Spinal cord (tissue), 10 donors: ENCODE measurements around the gene HSPH1. TPM values are rescaled to one million over a fixed set of nuclear protein-coding genes. Genes with fewer than 3 reads are reported as not detected.

Source experiments
- DNase-seq, 6 donors: peaks; one replicate each; pipeline versions ENCODE4 v3.0.0 to v3.0.0-alpha.2; 2013 to 2015; ENCODE audit warnings: low spot score in 6 of 6, low read depth in 4 of 6
- H3K27ac ChIP-seq: one replicate; pipeline ENCODE4 v1.5.1; 2013; ENCODE audit warnings: low read depth, low read length, control low read depth
- H3K27me3 ChIP-seq: one replicate; pipeline ENCODE4 v1.6.1; 2013; ENCODE audit warnings: low read length; ENCODE audit not compliant: control insufficient read depth, insufficient read depth
- H3K36me3 ChIP-seq: one replicate; pipeline ENCODE4 v1.6.1; 2013; ENCODE audit warnings: low read length; ENCODE audit not compliant: control insufficient read depth, insufficient read depth
- H3K4me1 ChIP-seq: one replicate; pipeline ENCODE4 v1.6.1; 2013; ENCODE audit warnings: low read length; ENCODE audit not compliant: control insufficient read depth, insufficient read depth
- H3K4me3 ChIP-seq: one replicate; pipeline ENCODE4 v1.5.1; 2013; ENCODE audit warnings: low read depth, low read length, control low read depth
- H3K9me3 ChIP-seq: one replicate; pipeline ENCODE4 v1.6.1; 2013; ENCODE audit warnings: low read length; ENCODE audit not compliant: control insufficient read depth, insufficient read depth
- WGBS: methylation state at CpG from one replicate; pipeline ENCODE4 v1.1.5; 2013; ENCODE audit warnings: missing lambda C conversion rate; ENCODE audit not compliant: insufficient coverage; 5-methylcytosine and 5-hydroxymethylcytosine counted together
- polyA plus RNA-seq, 2 donors: library from polyadenylated mRNA; unstranded; fragments of 120-200 nt; gene quantifications; one replicate each; pipeline ENCODE4 v1.2.1, GENCODE V29; 2013; ENCODE audit not compliant: insufficient read length in 2 of 2
- total RNA-seq, 2 donors: library from RNA; depleted of rRNA in 1 of 2; stranded (reverse); fragments of 120-200 nt in 1 of 2; fragments of >200 nt in 1 of 2; gene quantifications; one replicate each; pipeline versions ENCODE4 v1.2.3 to v1.2.4, GENCODE V29; 2013 to 2014
- donor health status: healthy.

The HSPH1 gene
- total and polyA plus RNA-seq, 4 donors, result 77.2 to 182 (median 158) TPM

DNA sequence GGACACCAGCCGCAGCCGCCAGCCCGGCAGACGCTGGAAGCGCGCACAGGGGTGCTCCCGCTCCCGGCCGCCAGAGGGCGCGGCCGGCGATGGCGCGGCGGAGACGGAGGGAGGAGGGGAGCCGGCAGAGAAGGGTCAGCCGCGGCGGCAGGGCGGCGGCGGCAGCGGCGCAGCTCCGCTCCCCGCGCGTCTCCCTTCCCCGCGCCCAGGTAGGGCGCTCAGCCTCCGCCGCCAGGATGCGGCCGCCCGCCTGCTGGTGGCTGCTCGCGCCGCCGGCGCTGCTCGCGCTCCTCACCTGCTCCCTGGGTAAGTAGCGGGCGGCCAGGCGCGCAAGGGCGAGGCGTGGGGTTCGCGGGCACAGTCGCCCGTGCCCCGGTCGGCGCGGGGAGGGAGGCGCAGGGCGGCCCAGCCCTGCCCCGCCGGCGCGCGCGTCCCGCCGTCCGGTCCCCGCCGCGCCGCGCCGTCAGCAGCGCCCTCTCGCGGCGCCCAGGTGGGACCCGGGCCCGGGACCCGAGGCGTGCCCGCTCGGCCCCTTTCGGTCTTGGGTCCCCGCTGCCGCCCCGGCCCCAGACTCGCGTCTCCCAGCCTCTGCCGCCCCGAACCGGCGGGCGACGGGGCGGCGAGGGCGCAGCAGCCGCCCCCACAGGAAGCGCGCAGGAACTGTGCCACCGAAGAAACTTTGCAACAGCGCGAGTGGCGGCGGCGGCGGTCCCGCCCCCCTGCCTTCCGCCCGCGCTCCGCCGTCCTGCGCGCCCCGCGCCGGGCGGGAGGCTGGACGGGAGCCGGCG, 38.3 kb upstream of the HSPH1 start, which contains the start of gene B3GLCT:
TSS of gene B3GLCT (plus strand) at position 127 of the 788 bp plus-strand sequence. CDS start at position 237, 110 bp downstream.
- peak in 3 of 6 donors; percentile 67 to 92 (median 89) for DNase-seq
- peak within 1 kb of the TSS; percentile 40 for H3K27ac ChIP-seq
- H3K4me1 ChIP-seq, result peaks cover 13% of the 10 kb centered on the region
- WGBS, result under 1% methylated on average over 126 of the region's 126 CpGs
- H3K27me3 ChIP-seq, result peaks cover 2% of the 10 kb centered on the region
- no peaks in the 10 kb centered on the region for H3K9me3 ChIP-seq
- no peaks in the 10 kb centered on the region for H3K36me3 ChIP-seq
- peak within 1 kb of the TSS; percentile 52 for H3K4me3 ChIP-seq

DNA sequence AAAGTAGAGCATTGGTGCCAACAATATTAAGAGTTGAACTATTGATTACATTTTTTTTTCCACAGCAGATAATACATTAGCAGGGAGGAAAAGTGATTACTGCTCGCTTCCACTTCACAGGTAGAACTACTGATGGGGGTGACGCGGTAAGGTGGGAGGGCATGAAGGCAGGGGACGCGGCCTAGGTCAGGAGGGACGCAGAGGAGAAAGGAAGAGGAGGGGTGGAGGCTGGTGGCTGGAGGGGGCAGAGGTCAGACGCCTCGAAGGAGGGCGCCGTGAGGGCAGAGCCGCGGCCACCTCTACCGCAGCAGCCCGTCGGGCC, 37.8 kb upstream of the HSPH1 start:
- DNase-seq, result no peak
- H3K9me3 ChIP-seq, result no peaks in the 10 kb centered on the region
- peaks cover 13% of the 10 kb centered on the region for H3K4me1 ChIP-seq
- peaks cover 2% of the 10 kb centered on the region for H3K27me3 ChIP-seq
- H3K4me3 ChIP-seq, result peak overlapping the region; percentile 4
- H3K27ac ChIP-seq, result no peak overlapping the region
- WGBS, result 12% methylated on average over 15 of the region's 15 CpGs
- no peaks in the 10 kb centered on the region for H3K36me3 ChIP-seq

DNA sequence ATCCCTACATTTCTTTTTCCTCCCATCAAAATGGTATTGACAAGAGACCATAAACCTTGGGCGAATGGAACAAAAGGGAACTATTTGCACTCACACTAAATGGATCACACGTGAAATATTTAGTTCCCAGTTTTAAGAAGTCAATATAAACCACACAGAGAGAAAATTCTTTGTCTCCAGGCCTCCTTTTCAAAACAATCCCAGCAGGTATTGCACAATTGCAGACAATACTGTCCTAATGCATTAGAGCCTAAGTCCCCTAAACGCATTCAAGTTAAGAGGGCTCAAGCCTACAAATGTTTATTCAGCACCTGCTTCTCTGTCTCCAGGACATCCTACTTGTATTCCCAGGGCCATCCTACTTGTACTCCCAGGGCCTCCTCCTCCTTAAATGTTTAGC, 36.8 kb upstream of the HSPH1 start:
- WGBS, result 89% methylated on average over 3 of the region's 3 CpGs
- no peak overlapping the region for H3K4me3 ChIP-seq
- peaks cover 9% of the 10 kb centered on the region for H3K4me1 ChIP-seq
- H3K27ac ChIP-seq, result no peak overlapping the region
- no peak for DNase-seq
- H3K27me3 ChIP-seq, result peaks cover 2% of the 10 kb centered on the region
- no peaks in the 10 kb centered on the region for H3K9me3 ChIP-seq
- no peaks in the 10 kb centered on the region for H3K36me3 ChIP-seq

DNA sequence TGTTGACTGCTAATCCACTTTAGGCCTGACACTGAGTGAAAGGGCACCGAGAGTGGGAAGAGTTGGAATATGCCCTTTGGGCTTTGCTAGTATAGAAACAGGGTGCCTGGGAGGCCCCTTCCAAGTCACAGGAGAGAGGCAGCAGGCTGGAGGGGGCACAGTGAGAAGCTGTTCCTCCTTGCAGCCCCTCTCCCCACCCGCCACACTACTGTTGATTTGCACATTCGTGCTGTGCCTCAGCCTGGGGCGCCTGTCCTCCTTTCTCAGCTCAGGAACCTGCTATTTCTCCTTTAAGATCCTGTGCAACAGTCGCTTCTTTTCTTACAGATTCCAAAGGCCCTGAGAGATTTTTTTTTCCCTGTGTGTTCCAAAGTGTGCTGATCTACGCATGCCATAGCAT, 35.3 kb upstream of the HSPH1 start:
- Histone ChIP-seq H3K4me1 (peaks cover 6% of the 10 kb centered on the region), H3K27me3 (peaks cover 2% of the 10 kb centered on the region), H3K9me3 (no peaks in the 10 kb centered on the region), H3K36me3 (no peaks in the 10 kb centered on the region), H3K4me3 (no peak overlapping the region), H3K27ac (no peak overlapping the region)
- 85% methylated on average over 4 of the region's 6 CpGs for WGBS
- DNase-seq, result no peak

DNA sequence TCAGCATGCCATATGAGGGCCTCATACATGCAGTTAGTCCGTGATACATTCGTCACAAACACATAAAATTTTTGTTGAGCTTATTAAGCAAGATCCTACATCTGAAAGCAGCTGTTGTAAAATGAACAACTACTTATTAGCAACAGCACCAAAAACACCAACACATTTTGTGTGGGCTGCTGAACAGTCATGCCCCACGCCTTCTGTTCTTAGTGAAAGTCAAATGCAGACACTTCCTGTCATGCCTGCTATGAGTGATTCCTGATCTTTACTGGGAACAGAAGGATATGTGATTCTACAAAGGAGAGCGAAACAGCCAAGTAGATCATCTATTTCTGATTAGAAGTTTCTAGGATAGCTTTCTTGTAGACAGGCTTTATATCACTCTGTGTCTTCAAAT, 33.9 kb upstream of the HSPH1 start:
- Histone ChIP-seq H3K4me1 (peaks cover 5% of the 10 kb centered on the region), H3K4me3 (no peak overlapping the region), H3K9me3 (no peaks in the 10 kb centered on the region), H3K27me3 (peaks cover 2% of the 10 kb centered on the region), H3K27ac (no peak overlapping the region), H3K36me3 (no peaks in the 10 kb centered on the region)
- DNase-seq, result no peak
- WGBS, result 97% methylated on average over 3 of the region's 4 CpGs

DNA sequence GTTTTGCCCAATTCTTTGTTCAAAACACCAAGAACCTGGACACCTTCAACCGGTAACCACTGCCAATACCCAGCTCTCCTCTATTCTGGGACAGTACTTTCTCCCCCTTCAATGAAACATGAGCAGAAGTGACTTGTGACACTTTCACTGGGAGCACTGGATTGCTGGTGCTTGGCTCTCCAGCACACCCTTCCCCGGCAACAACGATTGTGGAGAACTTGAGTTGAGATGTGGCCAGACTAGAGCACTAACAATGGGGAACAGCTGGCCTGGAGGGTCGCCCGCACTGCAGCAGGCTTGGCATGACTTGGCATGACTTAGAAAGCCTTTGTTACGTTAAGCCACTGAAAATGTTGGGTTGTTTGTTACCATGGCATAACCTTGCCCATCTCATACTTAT, 30.6 kb upstream of the HSPH1 start:
- no peak overlapping the region for H3K4me3 ChIP-seq
- no peaks in the 10 kb centered on the region for H3K9me3 ChIP-seq
- DNase-seq, result peak in 2 of 6 donors; percentile 38 to 47
- H3K27ac ChIP-seq, result no peak overlapping the region
- H3K27me3 ChIP-seq, result no peaks in the 10 kb centered on the region
- 30% methylated on average over 3 of the region's 6 CpGs for WGBS
- no peaks in the 10 kb centered on the region for H3K4me1 ChIP-seq
- H3K36me3 ChIP-seq, result no peaks in the 10 kb centered on the region

DNA sequence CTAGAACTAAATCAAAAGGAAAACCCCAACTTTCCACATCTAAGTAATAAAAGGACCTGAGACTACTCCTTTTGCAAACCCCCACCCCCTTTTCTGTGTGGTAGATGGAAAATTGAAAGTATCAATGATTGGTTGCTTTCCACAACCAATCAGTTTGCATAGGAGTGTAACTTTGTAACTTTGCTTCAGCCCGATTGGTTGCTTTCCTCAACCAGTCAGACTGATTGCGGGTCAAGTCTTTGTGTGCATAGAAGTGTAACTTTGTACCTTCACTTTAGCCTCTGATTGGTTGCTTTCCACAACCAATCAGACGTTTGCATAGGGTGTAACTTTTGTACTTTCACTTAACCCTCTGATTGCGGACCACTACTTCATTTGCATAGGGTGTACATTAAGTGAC, 30.0 kb upstream of the HSPH1 start:
- H3K27ac ChIP-seq, result no peak overlapping the region
- no CpG with 5 or more reads among the region's 4 CpGs for WGBS
- DNase-seq, result no peak

DNA sequence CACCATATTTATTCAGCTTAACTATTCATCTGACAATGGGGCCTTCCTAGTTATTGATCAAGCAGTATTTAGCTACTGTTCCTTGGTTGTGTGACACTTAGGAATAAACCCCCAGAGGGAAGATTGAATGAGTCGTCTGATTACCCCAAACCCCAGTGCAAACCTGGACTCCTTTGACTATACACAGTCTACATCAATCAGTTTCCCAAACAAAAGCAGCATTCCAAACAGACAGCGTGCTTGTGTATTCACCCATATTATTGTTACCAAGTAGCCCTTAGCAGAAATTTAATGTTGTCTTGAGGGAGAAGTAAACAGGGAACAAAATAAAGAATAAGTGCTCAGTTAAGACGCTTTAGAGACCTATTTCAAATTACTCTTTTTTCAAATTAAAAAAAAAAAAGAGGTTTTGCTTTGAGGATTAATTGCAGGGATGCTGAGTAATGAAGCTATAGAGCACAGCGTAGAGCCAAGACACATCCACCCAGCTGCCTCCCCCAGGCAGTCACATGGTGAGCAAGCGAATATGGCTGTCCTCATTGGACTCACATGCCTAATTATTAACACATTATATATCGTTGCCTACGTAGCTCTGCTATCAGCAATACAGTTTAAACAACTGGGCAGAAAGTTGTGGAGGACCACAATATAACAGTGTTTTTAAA, 23.4 kb upstream of the HSPH1 start:
- Histone ChIP-seq H3K4me1 (no peaks in the 10 kb centered on the region), H3K4me3 (no peak overlapping the region), H3K27me3 (no peaks in the 10 kb centered on the region), H3K9me3 (no peaks in the 10 kb centered on the region), H3K36me3 (no peaks in the 10 kb centered on the region), H3K27ac (no peak overlapping the region)
- WGBS, result no CpG with 5 or more reads among the region's 7 CpGs
- peak in 2 of 6 donors; percentile 18 to 92 for DNase-seq

More for the DNA sequence above, 30.0 kb upstream of the HSPH1 start:
- Histone ChIP-seq H3K9me3 (no peaks in the 10 kb centered on the region), H3K4me1 (no peaks in the 10 kb centered on the region), H3K36me3 (no peaks in the 10 kb centered on the region), H3K4me3 (no peak overlapping the region), H3K27me3 (no peaks in the 10 kb centered on the region)

DNA sequence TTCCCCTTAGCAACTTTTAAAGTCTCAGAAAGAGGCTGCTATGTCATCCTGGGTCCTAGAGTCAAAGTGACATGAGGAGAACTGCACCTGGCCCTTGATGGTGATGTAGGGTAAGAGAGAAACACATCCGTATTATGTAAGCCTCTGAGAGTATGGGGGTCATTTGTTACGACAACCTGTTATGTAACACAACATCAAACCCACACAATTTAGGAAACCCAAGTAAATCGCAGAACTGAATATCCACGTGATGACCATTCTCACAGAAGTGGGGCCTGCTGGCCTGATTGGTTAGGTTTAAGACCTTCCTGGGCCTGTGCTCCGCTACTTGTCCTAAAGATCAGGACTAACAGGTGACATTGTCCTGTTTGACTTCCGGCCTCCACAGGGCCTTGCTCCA, 22.7 kb upstream of the HSPH1 start:
- Histone ChIP-seq H3K4me1 (no peaks in the 10 kb centered on the region), H3K27ac (no peak overlapping the region), H3K9me3 (no peaks in the 10 kb centered on the region), H3K4me3 (no peak overlapping the region), H3K36me3 (no peaks in the 10 kb centered on the region), H3K27me3 (no peaks in the 10 kb centered on the region)
- WGBS, result 89% methylated on average over 3 of the region's 6 CpGs
- DNase-seq, result no peak

DNA sequence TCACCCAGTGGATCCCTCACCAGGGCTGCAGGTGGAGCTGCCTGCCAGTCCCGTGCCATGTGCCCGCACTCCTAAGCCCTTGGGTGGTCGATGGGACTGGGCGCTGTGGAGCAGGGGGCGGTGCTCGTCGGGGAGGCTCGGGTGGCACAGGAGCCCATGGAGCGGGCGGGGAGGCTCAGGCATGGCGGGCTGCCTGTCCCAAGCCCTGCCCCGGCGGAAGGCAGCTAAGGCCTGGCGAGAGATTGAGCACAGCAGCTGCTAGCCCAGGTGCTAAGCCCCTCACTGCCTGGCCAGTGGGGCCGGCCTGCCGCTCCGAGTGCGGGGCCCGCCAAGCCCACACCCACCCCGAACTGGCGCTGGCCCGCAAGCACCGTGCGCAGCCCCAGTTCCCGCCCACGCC, 21.3 kb upstream of the HSPH1 start:
- Histone ChIP-seq H3K36me3 (no peaks in the 10 kb centered on the region), H3K27me3 (no peaks in the 10 kb centered on the region), H3K4me1 (no peaks in the 10 kb centered on the region), H3K27ac (no peak overlapping the region), H3K4me3 (no peak overlapping the region), H3K9me3 (no peaks in the 10 kb centered on the region)
- DNase-seq, result no peak
- WGBS, result 98% methylated on average over 24 of the region's 26 CpGs
